Embryonic facial prominence (tissue), 1 donor: ENCODE data around the gene RHO.

Experiments
- DNase-seq: peaks from one replicate; pipeline ENCODE4 v3.0.0-alpha.2; 2016; ENCODE audit errors: extremely low spot score

RHO gene

GRCh38 chr3:129559565-129560079 is 31.2 kb downstream of the RHO start:
- no peak for DNase-seq

DNA sequence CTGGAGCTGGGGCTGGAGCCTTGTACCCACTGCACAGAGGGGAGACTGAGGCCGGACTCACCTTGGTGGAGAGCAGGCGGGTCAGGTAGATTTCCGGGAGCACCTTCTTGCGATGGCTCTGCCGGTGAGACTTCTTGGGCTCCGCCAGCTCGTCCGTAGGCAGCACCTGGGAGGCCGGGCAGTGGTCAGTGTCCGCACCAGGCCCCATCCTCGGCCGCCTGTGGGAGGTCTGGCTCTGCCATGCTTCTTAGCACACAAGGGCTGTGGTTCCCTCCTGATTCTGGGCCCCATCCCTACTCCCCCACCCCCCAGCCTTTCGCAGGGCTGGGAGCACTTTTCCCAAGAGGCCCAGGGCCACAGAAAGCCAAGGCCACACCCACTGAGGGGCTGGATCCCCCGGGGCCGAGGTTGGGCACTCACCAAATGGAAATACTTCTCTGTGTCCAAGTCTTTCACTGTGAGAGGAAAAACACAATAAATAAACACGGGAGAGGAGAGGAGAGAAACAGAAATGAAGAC is 31.9 kb downstream of the RHO start:
- DNase-seq, result no peak

DNA sequence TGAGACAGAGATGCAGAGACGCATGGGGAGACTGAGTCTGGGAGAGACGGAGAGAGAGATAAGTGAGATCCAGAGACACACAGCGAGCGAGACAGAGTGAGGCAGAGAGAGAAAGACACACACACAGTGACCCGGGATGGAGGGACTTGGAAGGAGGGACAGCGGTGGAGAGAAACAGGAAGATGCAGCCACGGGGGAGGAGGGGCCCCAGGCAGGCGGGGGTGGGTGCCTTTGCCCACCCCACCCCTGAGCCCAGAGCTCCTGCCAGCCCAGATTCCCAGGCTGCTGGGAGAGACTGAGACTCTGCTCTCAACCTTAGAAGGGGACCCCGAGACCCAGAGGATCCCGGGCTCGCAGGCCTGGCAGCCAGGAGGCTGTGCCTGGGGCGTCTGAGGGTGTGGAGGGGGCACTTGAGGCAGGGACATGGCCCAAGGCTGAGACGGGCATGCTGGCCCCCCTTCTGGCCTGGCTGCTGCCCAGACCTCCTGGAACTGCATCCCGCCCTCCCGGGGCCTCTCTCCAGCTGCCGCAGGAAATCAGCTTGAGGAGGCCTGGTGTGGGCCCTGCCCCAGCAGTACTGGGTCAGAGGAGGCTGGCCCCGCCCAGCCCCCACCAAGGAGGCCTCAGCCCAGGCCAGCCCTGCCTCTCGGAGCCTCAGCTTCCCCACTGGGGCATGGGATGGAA is 32.6 kb downstream of the RHO start:
- no peak for DNase-seq

DNA sequence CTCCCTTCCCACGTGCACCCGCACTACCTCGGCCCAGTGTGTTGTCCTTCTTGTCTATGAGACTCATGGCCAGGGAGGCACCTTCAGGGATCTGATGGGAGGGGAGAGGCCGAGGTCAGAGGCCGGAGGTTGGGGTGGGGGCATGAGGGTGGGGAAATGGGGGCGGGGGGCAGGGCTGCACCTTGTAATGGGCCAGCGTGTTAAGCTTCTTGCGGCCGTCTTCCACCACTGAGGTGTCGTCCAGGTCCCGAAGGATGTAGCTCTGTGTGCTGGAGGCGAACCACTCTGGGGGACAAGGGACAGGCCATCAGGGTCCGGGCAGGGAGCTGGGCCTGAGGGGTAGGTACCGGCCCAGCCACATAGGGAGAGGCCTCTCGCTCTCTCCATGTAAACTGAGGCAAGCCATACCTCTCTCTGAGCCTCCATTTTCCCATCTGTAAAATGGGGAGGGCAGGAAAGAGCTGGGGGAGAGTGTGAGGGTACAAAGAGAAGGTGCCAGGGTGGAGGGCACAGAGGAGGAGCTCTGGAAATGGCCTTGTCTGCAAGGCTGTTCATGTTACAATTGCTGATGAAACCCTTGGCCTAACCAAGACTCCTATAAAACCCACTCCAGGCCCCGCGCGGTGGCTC is 33.3 kb downstream of the RHO start:
- DNase-seq, result no peak

DNA sequence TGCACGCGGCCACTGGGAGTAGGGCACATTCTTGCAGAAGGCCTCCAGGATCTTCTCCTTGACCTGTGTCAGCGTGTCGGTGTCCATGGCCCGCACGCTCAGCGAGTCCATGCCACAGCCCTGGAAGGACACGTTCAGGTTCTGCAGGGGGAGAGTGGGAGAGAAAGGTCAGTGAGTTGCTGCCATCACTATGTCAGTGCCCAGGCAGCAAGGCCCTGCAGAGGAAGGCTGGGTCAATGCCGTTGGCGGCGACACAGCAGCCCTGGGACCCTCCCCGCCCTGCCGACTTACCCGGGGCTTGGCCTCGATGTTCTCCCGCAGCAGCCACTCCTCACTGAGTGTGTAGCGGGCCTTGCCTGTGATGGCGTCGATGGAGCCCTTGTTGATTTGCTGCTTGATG is 34.4 kb downstream of the RHO start:
- DNase-seq, result no peak

GRCh38 chr3:129563332-129563731 is 34.9 kb downstream of the RHO start:
- no peak for DNase-seq

DNA sequence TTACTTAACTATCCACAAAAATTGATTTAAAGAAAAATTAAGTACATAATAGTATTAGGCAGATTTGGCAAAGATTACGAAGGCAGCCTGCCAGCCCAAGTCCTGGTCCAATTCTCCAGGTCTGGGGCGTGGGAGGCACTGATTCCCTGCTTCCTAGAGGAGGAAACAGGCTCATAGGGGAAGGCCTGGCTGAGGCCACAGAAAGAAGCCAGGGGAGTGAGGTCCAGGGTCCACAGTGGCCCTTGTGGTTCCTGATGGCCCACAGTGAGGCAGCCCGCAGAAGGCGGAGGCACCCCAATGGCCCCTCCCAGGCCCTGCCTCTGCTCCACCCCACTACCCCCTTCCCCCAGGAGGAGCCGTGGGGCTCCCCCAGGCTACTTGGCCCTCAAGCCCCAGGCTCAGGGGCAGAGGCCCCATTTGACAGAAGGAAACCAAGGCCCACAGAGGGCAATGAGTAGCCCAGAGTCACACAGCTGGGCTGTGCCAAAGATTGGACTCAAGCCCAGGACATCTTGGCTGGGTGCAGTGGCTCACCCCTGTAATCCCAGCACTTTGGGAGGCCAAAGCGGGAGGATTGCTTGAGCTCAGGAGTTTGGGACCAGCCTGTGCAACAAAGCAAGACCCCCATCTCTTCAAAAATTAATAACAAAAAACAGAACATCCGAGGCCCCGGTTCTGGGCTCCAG is 35.6 kb downstream of the RHO start:
- DNase-seq, result no peak

GRCh38 chr3:129564981-129565644 is 36.7 kb downstream of the RHO start:
- DNase-seq, result no peak

- no peak for DNase-seq
Measured at GRCh38 chr3:129565902-129566301, 37.5 kb downstream of the RHO start.

- DNase-seq, result no peak
Measured at GRCh38 chr3:129567176-129567705, 38.8 kb downstream of the RHO start.

GRCh38 chr3:129567939-129568338 is 39.5 kb downstream of the RHO start:
- no peak for DNase-seq

DNA sequence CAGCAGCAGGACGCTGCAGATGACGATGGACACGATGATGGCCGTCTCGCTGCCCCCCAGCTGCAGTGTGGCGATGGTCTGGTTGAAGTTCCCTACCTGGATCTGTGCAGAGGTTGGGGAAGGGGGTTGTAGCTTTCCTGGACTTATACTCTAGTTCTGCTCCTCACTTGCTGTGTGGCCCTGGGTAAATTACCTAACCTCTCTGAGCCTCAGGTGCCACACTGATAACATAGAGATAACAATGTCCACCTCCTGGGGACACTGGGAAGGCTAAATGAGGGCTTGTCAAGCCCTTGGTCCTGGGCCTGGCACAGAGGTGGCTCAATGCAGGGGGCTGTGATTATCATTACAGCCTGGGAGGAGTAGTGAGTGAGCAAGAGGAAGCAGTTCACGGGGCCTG is 41.4 kb downstream of the RHO start:
- no peak for DNase-seq

GRCh38 chr3:129571605-129572547 is 43.4 kb downstream of the RHO start:
- DNase-seq, result no peak

DNA sequence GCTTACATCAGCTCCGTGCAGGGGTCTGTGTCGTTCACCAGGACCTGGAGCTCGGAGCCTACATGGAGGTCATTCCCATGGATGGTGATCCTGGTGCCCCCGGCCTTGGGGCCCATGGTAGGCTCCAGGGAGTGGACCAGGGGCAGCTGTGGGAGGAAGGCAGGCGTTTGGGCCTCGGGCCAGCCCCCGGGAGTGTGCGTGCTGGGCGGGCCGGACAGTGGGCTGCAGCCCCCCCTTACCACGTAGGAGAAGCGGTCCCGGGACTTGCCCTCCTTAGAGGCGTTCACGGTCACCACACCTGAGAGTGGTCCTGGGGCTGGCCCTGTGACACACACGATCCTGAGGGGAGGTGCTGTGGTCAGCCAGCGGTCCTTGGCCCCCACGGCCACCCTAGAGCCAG is 44.2 kb downstream of the RHO start:
- DNase-seq, result no peak

- DNase-seq, result no peak
Measured at GRCh38 chr3:129573493-129573892, 45.1 kb downstream of the RHO start.

DNA sequence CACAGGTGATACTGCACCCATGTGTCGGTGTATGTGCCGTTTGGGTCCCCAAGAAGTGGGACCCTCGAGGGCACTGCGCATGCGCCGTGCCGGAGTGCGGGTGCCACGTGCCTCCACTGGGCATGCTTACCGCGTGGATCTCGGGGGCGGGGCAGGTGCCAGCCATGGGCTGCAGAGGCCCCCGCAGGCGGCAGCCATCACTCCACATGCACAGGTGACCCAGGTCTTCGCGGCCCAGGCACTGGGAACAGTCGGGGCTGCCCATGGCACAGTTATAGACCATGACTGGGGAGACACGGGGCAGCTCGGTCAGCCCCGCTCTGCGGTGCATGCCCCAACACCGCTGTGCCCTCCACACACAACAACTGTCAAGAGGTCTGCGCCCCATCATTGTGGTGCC is 45.8 kb downstream of the RHO start:
- no peak for DNase-seq

- DNase-seq, result no peak
Measured at GRCh38 chr3:129575233-129575996, 47.0 kb downstream of the RHO start.

DNA sequence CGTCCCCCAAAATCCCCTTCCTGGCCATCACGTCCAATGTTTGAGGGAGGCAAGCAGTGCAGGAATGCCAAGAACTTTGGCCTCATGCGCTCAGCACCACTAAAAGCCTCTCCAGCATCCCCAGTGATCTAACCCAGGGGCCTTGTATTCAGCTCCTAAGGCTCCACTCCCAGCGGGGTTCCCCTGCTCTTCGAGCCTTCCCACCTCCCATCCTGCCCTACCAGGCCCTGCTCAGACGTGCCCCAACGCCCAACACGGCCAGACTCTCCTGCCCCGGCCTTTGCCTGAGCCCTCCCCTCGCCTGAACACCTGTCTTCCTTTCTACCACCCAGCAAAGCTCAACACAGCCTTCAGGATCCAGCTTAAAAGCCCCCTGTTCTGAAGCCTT is 47.6 kb downstream of the RHO start:
- no peak for DNase-seq

GRCh38 chr3:129576514-129577352 is 48.3 kb downstream of the RHO start:
- DNase-seq, result no peak
